SH-SY5Y (cell line): ENCODE measurements around the gene DDX56.

ENCODE experiments used
- GATA2 ChIP-seq: IDR thresholded peaks from 2 replicates; pipeline ENCODE4 v1.6.1; 2011; ENCODE audit warnings: mild to moderate bottlenecking, low read depth, low read length
- GATA3 ChIP-seq: IDR thresholded peaks from 2 replicates; pipeline ENCODE4 v1.6.1; 2011; ENCODE audit warnings: low read depth, mild to moderate bottlenecking, low read length, moderate library complexity

DDX56 gene

DNA sequence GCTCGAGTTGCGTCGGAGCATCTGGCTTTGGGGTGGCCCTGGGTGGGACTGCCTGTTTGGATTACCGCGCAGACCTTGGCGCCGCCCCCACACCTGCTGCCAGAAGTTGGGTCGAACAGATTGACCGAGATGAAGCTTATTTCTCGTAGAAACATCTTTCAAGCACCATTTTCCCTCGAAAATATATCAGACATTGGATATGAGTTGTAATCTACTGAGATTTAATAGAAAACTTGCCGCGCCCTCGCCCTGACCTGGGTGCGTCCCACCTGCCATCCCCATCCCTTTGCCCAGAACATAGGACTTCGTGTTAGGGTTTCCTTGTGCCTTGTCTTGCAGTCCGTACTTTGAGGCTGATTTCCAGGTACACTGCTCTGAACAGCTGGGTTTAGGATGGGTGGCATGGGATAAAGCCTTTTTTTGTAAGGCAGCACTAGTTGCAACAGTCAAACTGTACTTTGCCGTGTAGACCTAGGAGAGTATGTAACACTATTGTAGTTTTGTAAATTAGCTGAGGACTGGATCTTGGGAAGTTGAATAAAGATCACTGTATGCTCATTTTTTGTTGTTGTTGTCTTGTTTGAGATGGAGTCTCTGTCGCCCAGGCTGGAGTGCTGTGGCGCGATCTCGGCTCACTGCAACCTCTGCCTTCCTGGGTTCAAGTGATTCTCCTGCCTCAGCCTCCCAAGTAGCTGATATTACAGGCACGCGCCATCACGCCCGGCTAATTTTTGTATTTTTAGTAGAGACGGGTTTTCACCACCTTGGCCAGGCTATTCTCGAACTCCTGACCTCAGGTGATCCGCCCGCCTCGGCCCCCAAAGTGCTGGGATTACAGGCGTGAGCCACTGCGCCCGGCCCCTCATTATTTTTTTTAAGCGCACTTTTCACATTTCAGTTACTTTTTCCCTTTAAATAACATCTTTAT, 33.7 kb upstream of the DDX56 start:
- TF ChIP-seq GATA3 (no peak), GATA2 (no peak)

DNA sequence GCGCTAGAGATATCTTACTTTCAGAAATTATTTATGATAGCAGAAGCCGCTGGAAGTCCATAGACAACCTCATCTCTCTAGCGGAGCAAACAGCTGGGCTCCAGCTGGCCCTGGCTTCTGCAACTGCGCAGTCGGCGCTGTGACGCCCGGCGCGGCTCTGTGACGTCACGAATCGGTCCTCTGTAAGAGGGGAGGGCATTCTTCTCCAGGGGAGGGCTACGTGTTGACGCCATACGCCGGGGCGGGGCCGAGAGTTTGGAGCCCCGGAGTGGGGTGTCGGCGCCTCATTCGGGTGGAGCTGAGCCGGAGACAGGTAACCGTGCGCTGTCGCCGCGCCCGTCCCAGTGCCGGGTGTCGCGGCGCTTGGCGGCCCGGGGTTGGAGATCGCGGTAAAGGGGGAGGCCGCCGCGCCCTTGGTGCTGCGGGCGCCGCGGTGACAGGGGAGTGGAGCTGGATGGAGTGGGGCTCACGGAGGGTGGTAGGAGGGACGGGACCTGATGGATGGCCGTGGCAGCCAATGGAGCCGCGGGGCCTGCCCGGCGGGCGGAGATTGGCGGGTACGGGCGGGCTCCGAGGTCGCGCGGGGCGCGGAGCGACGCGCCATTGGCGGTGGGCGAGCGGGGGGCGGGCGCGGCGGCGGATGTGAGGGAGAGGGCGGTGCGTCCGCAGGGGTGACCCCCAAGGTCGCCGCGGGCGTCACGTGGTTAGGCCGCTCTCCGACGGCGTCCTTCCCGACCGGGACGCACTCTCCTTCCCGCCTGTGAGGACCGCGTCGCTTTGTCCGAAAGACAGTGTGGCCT, 32.8 kb upstream of the DDX56 start, which contains the start of gene OGDH:
TSS of gene OGDH (plus strand) at position 287 of the 800 bp plus-strand sequence. CDS start 17,717 bp downstream, outside the sequence.
- TF ChIP-seq GATA3 (no peak), GATA2 (no peak; the same call in 1 of the 2 replicates)

DNA sequence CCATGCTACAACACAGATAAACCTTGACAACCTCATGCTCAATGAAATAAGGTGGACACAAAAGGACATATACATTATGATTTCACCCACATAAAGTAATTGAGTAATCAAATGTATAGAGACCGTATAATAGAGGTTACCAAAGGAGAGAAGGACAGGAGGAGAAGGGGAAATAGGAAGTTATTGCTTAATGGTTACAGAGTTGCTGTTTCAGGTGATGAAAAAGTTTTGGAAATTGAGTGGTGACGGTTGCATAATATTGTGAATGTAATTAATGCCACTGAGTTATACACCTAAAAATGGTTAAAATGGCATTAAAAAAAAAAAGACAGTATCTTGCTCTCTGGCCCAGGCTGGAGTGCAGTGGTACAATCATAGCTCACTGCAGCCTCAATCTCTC, 31.2 kb upstream of the DDX56 start:
- TF ChIP-seq GATA3: no peak
- no peak for TF ChIP-seq GATA2

DNA sequence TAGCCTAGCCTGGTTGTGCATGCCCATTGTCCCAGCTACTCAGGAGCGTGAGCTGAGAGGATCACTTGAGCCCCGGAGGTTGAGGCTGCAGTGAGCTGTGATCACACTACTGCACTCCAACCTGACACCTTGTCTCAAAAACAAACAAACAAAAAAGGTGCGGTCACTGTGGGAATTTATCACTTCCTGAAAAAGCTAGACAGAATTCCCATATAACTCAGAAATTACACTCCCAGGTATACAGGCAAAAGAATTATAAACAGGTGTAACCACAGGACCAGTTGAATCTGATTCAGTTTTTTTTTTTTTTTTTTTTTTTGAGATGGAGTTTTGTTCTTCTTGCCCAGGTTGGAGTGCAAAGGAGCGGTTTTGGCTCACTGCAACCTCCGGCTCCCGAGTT, 29.5 kb upstream of the DDX56 start:
- TF ChIP-seq GATA3 (no peak), GATA2 (no peak)

DNA sequence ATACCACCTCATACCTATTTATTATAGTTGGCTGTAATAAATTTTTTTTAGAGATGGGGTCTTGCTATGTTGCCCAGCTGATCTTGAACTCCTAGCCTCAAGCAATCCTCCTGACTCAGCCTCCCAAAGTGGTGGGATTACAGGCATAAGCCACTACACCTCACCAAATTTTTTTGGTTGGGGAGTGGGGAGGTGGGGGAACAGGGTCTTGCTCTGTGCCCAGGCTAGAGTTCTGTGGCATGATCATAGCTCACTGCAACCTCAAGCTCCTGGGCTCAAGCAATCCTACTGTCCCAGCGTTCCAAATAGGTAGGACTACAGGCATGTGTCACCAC, 28.8 kb upstream of the DDX56 start:
- no peak for TF ChIP-seq GATA3
- no peak for TF ChIP-seq GATA2

DNA sequence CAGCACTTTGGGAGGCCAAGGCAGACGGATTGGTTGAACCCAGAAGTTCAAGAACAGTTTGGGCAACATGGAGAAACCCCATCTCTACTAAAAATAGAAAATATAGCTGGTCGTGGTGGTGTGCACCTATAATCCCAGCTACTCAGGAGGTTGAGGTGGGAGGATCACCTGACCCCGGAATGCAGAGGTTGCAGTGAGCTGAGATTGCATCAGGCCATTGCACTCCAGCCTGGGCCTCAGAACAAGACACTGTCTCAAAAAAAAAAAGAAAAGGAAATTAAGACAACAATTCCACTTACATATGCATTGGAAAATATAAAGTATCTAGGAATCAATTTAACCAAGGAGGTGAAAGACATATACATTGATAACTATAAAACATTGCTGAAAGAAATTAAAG, 25.5 kb upstream of the DDX56 start:
- TF ChIP-seq GATA3 (no peak), GATA2 (no peak)

DNA sequence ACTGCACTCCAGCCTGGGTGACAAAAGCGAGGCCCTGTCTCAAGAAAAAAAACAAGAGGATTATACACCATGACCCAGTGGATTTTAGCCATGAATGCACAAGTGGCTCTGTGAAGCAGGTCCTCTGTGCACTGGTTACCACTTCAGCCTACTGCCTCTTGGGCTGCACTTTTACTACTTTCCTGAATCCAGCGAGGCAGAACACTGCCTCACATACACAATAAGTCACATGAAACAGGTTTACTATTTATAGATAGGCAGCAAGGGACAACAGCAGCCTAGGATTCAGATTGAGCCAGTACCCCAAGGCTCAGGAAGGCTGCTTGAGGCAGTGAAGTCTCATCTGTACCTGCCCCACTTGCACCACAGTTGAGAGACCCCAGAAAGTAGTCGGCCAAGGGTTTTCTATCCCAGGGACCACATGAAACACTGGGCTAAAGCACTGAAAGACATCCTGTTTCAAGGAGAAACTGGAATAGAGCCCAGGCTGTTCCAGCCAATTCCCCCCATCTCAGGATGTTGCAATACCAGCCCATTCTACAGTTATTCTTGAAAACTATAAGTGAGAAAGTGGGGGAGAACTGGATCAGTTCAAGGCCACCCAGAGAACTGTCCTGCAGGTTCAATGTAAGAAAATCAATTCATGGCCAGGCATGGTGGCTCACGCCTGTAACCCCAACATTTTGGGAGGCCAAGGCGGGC, 22.4 kb upstream of the DDX56 start:
- TF ChIP-seq GATA3 (no peak), GATA2 (no peak)

DNA sequence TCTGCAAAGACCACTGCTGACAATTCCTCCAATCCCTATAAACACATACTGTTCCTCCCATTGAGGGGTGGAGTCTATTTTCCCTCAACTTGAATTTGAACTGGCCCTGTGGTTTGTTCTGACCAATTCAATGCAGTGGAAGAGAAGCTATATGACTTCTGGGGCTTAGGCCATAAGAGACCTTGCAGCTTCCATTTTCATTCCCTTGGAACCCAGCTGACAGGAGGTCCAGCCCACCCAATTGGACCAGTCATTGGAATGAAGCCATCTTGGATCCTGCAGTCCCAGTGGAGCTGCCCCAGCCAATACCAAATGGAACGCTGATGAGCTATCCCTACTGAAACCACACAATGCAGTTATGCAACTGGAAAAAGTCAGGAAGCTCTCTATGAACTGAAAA, 17.2 kb upstream of the DDX56 start:
- TF ChIP-seq GATA3: no peak
- TF ChIP-seq GATA2: no peak

DNA sequence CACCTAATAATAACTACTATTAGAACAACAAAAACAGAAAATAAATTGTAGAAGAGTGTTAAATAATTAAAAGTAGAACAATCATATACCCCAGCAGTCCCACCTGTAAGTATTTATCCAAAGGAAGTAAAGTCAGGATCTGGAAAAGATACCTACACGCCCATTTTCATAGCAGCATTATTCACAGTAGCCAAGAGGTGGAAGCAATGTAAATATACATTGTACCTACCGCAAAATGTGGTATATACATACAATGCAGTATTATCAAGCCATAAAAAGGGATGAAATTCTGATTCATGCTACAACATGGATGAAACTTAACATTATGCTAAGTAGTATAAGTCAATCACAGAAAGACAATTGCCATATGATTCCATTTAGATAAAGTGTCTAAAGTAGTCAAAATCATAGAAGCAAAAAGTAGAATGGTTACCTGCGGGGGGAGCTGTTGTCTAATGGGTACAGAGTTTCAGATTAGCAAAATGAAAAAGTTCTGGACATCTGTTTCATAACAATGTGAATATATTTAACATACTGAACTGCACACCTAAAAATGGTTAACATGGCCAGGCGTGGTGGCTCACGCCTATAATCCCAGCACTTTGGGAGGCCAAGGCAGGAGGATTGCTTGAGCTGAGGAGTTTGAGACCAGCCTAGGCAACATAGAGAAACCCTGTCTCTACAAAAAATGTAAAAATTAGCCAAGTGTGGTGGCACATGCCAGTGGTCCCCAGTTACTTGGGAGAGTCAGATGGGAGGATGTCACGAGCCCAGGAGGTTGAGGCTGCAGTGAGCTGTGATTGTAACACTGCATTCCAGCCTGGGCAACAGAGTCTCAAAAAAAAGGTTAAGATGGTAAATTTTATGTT, 14.4 kb upstream of the DDX56 start:
- TF ChIP-seq GATA2 (no peak), GATA3 (no peak)

DNA sequence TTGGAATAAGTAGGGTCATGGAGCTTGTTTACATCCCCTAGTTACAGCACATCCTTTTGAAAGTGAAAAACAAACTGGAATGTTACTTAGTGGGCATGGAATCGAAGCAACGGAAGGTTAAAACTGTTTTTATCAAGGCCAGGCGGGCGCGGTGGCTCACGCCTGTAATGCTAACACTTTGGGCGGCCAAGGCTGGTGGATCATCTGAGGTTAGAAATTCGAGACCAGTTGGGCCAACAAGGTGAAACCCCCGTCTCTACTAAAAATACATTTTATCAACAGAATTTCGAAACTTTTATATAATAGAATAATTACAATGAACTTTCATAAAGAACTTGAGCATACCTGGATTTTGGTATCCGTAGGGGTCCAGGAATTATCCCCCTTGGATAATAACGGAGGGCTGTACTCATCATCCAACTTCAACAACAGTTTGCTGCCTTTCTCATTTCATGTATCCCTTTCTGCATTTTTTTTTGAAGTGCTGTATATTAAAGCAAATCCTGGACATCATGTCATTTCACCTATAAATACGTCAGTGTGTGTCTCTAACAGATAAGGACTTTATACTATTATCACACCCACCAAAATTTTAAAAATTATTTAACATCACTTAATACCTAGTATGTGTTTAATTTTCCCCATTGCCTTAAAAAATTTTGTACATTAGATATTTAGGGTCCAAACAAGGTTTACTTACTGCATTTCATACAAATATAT, 9.6 kb upstream of the DDX56 start:
- TF ChIP-seq GATA3: no peak
- no peak for TF ChIP-seq GATA2

DNA sequence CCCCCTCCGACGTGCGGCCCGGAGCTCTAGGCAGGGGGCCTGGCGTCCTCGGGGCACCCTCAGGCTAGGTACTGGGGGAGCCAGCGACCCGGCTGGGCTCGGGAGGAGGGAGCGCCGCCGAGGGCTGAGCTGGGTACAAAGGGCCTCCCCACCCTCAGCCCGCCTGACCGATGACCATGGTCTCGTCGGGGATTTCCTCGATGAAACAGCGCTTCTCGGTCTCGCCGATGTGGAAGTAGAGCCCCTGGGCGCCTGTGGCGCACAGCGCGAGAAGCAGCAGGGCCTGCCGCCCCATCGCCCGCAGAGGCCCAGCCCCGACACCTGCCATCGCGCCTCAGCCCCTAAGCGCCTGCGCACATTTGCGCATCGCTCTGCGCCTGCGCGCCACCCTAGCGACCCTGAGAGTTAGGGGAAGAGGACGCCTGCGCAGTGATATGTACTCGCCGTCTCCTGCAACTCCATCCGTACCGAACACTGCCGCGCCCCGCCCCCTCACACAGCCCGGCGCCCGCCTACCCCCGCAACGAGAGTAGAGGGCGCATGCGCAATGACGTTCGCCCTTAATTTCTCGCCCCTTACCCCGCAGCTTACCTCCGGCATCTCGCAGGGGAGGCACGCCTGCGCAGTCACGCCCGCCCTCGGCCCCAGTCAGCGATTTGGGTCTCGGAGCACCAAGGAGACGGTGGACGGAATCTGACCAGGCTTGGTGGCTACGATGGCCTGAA, 8.3 kb upstream of the DDX56 start, which contains the start of gene TMED4:
TSS of gene TMED4 (minus strand) at position 353 of the 725 bp plus-strand sequence. CDS start at position 328, 25 bp downstream.
- TF ChIP-seq GATA2 (peak; percentile 16; the same call in 1 of the 2 replicates), GATA3 (no peak)
